Esophagus muscularis mucosa (tissue), 4 donors: Measurements from ENCODE around the gene AHI1. TPM values are rescaled to one million over a fixed set of nuclear protein-coding genes. Genes with fewer than 3 reads are reported as not detected.

Experiments used
- DNase-seq: peaks from one replicate; pipeline ENCODE4 v3.0.0-alpha.2; 2017; ENCODE audit errors: extremely low spot score
- H3K27ac ChIP-seq, 4 donors: fragments of 200-600 bp; sonication (generic); replicated peaks in 1 of 4; 1 replicate in 3 of 4; 2 replicates in 1 of 4; pipeline ENCODE4 v1.5.1; 2016 to 2019; ENCODE audit warnings: mild to moderate bottlenecking in 1 of 4
- H3K27me3 ChIP-seq, 4 donors: fragments of 200-600 bp; sonication (generic); one replicate each; pipeline versions ENCODE4 v1.5.1 to v1.6.0; 2016 to 2019
- H3K36me3 ChIP-seq, 4 donors: fragments of 200-600 bp; sonication (generic); one replicate each; pipeline ENCODE4 v1.5.1; 2016 to 2019
- H3K4me1 ChIP-seq, 4 donors: fragments of 200-600 bp; sonication (generic); one replicate each; pipeline ENCODE4 v1.5.1; 2016 to 2019
- H3K4me3 ChIP-seq, 4 donors: fragments of 200-600 bp; sonication (generic); 1 replicate in 2 of 4; 2 replicates in 2 of 4; pipeline ENCODE4 v1.5.1; 2016 to 2019; ENCODE audit warnings: mild to moderate bottlenecking in 4 of 4, moderate library complexity in 1 of 4
- H3K9me3 ChIP-seq, 4 donors: fragments of 200-600 bp; sonication (generic); 1 replicate in 3 of 4; 2 replicates in 1 of 4; pipeline ENCODE4 v1.5.1; 2016 to 2019
- CTCF ChIP-seq, 3 experiments: fragments of 200-600 bp in 2 of 3; fragments of 450-650 bp in 1 of 3; sonication (generic) in 2 of 3; IDR thresholded peaks; one replicate each; pipeline ENCODE4 v1.5.1; 2017 to 2019; ENCODE audit warnings: antibody characterized with exemption in 3 of 3, mild to moderate bottlenecking in 2 of 3, moderate library complexity in 1 of 3
- EP300 ChIP-seq: sonication (generic); formaldehyde crosslinking; IDR thresholded peaks from one replicate; pipeline ENCODE4 v1.6.1; 2017; ENCODE audit warnings: antibody characterized with exemption
- POLR2A ChIP-seq: fragments of 450-650 bp; IDR thresholded peaks from one replicate; pipeline ENCODE4 v1.6.1; 2017; ENCODE audit warnings: antibody characterized with exemption, moderate library complexity, mild to moderate bottlenecking, low read depth
- POLR2AphosphoS5 ChIP-seq, 2 donors: sonication (generic); formaldehyde crosslinking; IDR thresholded peaks; one replicate each; pipeline ENCODE4 v1.6.1; 2017; ENCODE audit warnings: antibody characterized with exemption in 2 of 2
- WGBS: methylation state at CpG from one replicate; pipeline ENCODE4 v1.1.5; 2018; 5-methylcytosine and 5-hydroxymethylcytosine counted together
- intact Hi-C: fragments of 100-400 bp; cut with DNase I; formaldehyde crosslinking; loops from one replicate; pipeline ENCODE4 v1.15.1; 2023
- total RNA-seq, 4 donors: library from RNA; depleted of rRNA; stranded (reverse); fragments of >200 nt; gene quantifications; one replicate each; pipeline versions ENCODE4 v1.1.0 to v1.2.1, GENCODE V29; 2016

AHI1 gene
- total RNA-seq, 4 donors from 2014 or later, result 11.4 to 28.7 (median 16.2) TPM

- intact Hi-C loops, result loop anchor here (10.0 kb wide), 1 partner anchor 383 kb away; no protein-coding TSS in a partner anchor
- Histone ChIP-seq H3K9me3 (no peaks in the 10 kb centered on the region), H3K27me3 (no peaks in the 10 kb centered on the region), H3K4me3 (no peak overlapping the region), H3K4me1 (peaks cover 0 to 17% (median 0%) of the 10 kb centered on the region in 4 donors), H3K36me3 (no peaks in the 10 kb centered on the region), H3K27ac (no peak overlapping the region)
- TF ChIP-seq CTCF (IDR thresholded peaks at IDR 0.05), result no peak
- no peak for TF ChIP-seq POLR2A
- TF ChIP-seq POLR2AphosphoS5 (IDR thresholded peaks at IDR 0.05), result no peak
- TF ChIP-seq EP300, result no peak
- no peak for DNase-seq
- 95% methylated on average over 2 of the region's 2 CpGs for WGBS
These were observed 34.5 kb upstream of the AHI1 start for GRCh38 chr6:135531954-135532490.

GRCh38 chr6:135530113-135530512 lies 32.6 kb upstream of the AHI1 start:
- intact Hi-C loops, result loop anchor here (10.0 kb wide), 1 partner anchor 385 kb away; no protein-coding TSS in a partner anchor
- DNase-seq, result no peak
- Histone ChIP-seq H3K9me3 (no peaks in the 10 kb centered on the region), H3K4me1 (peaks cover 0 to 7% (median 0%) of the 10 kb centered on the region in 4 donors), H3K27me3 (no peaks in the 10 kb centered on the region), H3K4me3 (no peak overlapping the region), H3K36me3 (no peaks in the 10 kb centered on the region), H3K27ac (no peak overlapping the region)
- WGBS, result 40% methylated on average over 1 of the region's 1 CpG
- TF ChIP-seq POLR2AphosphoS5 (IDR thresholded peaks at IDR 0.05) (no peak), EP300 (no peak), CTCF (IDR thresholded peaks at IDR 0.05) (no peak), POLR2A (no peak)

GRCh38 chr6:135527960-135528249 lies 30.4 kb upstream of the AHI1 start:
- no peaks in the 10 kb centered on the region for H3K36me3 ChIP-seq
- H3K27me3 ChIP-seq, result no peaks in the 10 kb centered on the region
- peaks cover 0 to 7% (median 0%) of the 10 kb centered on the region in 4 donors for H3K4me1 ChIP-seq
- H3K4me3 ChIP-seq, result no peak overlapping the region
- H3K27ac ChIP-seq, result no peak overlapping the region
- intact Hi-C loops, result no loop called here
- no peaks in the 10 kb centered on the region for H3K9me3 ChIP-seq
- TF ChIP-seq POLR2A (no peak), POLR2AphosphoS5 (IDR thresholded peaks at IDR 0.05) (no peak), CTCF (IDR thresholded peaks at IDR 0.05) (no peak), EP300 (no peak)
- DNase-seq, result no peak

DNA sequence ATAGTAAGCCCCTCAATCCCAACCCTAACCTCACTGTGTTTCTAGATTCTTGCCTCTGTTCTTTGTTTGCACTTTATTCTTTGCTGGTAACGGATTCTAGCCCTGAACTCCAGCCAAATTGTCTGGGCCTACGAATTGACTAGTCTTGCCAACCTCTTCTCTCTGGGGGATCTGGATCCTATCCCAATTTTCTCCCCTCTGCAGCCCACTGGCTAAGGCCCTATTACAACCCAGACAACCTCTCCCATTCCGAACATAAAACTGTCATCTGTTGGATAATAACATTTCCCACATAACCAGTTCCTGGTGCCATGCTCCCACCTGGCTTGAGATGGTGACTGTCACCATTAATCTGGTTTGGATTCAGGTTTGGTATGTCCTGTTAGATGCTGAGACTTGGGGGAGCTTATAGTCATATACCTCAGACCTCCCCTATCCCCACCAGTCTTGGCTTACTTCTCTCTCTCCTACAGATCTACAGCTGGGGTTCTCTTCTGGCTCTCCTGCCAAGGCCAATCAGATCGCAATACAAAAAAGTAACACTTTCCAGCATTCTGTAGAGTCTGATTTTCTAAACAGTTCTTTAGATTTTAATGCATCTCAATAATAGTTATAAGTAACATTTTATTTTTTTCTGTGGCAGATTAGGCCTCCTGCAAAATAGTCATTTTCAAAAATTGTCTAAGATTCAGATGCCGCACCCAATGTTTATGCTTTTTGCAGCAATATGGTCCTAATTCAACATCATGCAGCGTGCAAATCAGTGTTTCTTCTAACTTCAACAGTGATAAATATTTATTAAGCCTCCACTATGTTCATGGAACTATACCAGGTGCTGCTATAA lies 29.8 kb upstream of the AHI1 start:
- TF ChIP-seq EP300, result no peak

GRCh38 chr6:135525594-135525993 lies 28.1 kb upstream of the AHI1 start:
- intact Hi-C loops, result no loop called here
- WGBS, result 95% methylated on average over 1 of the region's 1 CpG

More for the DNA sequence above, 29.8 kb upstream of the AHI1 start:
- Histone ChIP-seq H3K4me3 (no peak overlapping the region), H3K36me3 (no peaks in the 10 kb centered on the region), H3K27ac (no peak overlapping the region), H3K9me3 (no peaks in the 10 kb centered on the region), H3K4me1 (peaks cover 0 to 7% (median 0%) of the 10 kb centered on the region in 4 donors), H3K27me3 (no peaks in the 10 kb centered on the region)
- no peak for DNase-seq
- WGBS, result 71% methylated on average over 6 of the region's 6 CpGs
- intact Hi-C loops, result no loop called here

More at GRCh38 chr6:135525594-135525993, 28.1 kb upstream of the AHI1 start:
- H3K4me3 ChIP-seq, result no peak overlapping the region
- no peaks in the 10 kb centered on the region for H3K9me3 ChIP-seq
- no peaks in the 10 kb centered on the region for H3K27me3 ChIP-seq
- no peak for TF ChIP-seq CTCF (IDR thresholded peaks at IDR 0.05)
- TF ChIP-seq EP300, result no peak
- no peak for TF ChIP-seq POLR2AphosphoS5 (IDR thresholded peaks at IDR 0.05)
- TF ChIP-seq POLR2A, result no peak
- H3K4me1 ChIP-seq, result peaks cover 0 to 7% (median 0%) of the 10 kb centered on the region in 4 donors
- H3K36me3 ChIP-seq, result no peaks in the 10 kb centered on the region
- H3K27ac ChIP-seq, result no peak overlapping the region
- no peak for DNase-seq
